ENCODE results near the gene ACER3.
"Not testable (repeated sequence)": the region's sequence is repeated elsewhere in the genome, so short reads cannot be mapped to it uniquely, and the experiment has no call there.

ACER3 gene

GRCh38 chr11:76995081-76995576 is 134.4 kb downstream of the ACER3 start:
- DNase-seq (ENCODE audit: low read depth in 2 of 2) = no peak

GRCh38 chr11:76997512-76997911 is 136.8 kb downstream of the ACER3 start:
- no peak for DNase-seq (ENCODE audit: low read depth in 2 of 2)

GRCh38 chr11:76999597-76999996 is 138.9 kb downstream of the ACER3 start:
- DNase-seq (ENCODE audit: low read depth in 2 of 2) = no peak

DNA sequence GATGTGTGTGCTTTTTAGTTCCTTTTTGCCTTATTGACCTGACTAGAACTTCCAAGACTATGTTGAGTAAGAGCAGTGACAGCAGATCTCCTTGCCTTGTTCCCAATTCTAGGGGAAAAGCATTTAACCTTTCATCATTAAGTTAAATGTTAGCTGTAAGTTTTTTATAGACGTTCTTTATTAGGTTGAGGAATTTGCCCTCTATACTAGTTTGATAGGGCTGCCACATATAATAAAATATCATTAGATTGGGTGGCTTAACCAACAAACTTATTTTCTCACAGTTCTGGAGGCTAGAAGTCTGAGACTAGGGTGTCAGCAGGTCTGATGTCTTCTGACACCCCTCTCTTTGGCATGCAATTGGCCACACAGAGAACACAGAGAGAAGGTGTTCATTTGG is 140.9 kb downstream of the ACER3 start:
- DNase-seq (ENCODE audit: low read depth in 2 of 2) = no peak

- no peak for DNase-seq (ENCODE audit: low read depth in 2 of 2)
These were observed 142.1 kb downstream of the ACER3 start for GRCh38 chr11:77002776-77003175.

DNA sequence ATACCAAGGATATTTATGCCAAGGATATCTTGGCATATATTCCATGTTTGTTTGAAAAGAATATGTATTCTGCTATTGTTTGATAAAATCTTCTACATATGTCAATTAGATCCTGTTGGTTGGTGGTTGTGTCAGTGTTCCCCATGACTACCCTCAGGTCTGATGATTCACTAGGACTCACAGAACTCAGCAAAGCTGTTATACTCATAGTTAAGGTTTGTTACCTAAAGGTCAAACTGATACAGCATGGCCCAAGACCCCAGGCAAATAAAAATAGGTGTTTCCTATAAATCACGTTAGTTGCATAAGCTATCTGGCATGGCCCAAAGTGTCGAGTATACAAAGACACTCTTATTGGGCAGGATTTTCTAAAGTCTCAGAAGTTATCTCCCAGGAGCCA is 143.2 kb downstream of the ACER3 start:
- no peak for DNase-seq (ENCODE audit: low read depth in 2 of 2)

DNA sequence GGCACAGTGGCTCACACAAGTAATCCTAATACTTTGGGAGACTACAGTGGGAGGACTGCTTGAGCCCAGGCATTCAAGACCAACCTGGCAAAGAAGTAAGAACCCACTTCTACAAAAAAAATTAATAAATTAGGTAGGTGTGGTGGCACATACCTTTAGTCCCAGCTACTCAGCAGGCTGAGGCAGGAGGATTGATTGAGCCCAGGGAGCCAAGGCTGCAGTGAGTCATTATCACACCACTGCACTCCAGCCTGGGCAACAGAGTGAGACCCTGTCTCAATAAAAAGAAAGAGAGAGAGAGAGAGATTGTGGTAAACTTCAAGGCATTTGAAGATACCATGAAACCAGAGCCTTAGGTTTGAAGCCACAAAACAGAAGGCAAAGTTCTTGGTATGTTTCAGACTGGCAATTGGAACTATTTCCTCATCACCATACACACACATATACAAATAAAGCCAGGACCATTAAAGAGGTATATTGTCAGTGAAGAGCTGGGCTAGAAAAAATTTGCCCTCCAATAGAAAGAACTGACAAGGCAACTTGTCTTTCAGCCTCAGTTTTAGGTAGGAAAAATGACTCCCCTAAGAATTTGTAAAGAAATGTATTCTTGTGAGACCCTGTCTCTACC is 148.9 kb downstream of the ACER3 start:
- no peak for DNase-seq (ENCODE audit: low read depth in 2 of 2)

GRCh38 chr11:77014669-77015068 is 154.0 kb downstream of the ACER3 start:
- no peak for DNase-seq (ENCODE audit: low read depth in 2 of 2)

- not testable (repeated sequence) for DNase-seq (ENCODE audit: low read depth in 2 of 2)
These were observed 157.7 kb downstream of the ACER3 start for GRCh38 chr11:77018396-77018924.

- DNase-seq (ENCODE audit: low read depth in 2 of 2) = no peak
These were observed 159.4 kb downstream of the ACER3 start for GRCh38 chr11:77019976-77020595.

DNA sequence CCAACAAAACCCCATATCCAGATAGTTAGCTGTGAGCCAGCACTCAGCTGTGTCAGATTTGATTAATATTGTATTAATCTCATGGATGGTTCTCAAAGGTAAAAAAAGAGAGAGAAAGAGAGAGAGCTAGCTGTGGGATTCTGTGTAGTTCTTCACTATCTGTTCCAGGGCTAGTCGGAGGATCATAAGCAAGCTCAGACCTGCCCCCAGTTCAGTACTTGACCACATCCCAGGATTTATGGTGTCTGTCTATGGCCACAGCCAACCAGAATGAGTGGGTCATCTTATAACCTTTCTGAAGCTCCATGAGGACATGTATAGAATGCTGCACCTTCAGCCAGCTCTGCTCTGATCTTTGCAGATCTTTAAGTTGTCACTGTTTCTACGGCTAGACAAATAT is 160.0 kb downstream of the ACER3 start:
- no peak for DNase-seq (ENCODE audit: low read depth in 2 of 2)

- no peak for DNase-seq (ENCODE audit: low read depth in 2 of 2)
These were observed 164.0 kb downstream of the ACER3 start for GRCh38 chr11:77024745-77025144.

DNA sequence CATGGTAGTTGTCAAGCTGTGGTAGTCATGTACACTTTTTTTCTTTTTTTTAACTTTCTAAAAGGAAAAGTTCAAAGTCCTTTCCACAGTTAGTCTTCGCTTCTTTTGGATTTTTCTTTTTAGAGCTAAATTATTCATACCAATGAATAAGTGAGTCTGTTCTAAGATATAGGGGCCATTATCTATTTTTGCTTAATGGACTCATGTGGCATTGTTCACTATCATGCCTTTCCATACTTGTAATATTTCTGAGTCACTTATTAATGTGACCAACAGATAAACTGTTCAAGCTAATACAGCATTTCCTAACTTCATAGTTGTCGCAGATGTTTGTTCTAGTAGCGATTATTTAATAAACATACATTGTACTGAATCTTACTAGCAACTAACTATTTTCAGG is 165.5 kb downstream of the ACER3 start:
- DNase-seq (ENCODE audit: low read depth in 2 of 2) = no peak

DNA sequence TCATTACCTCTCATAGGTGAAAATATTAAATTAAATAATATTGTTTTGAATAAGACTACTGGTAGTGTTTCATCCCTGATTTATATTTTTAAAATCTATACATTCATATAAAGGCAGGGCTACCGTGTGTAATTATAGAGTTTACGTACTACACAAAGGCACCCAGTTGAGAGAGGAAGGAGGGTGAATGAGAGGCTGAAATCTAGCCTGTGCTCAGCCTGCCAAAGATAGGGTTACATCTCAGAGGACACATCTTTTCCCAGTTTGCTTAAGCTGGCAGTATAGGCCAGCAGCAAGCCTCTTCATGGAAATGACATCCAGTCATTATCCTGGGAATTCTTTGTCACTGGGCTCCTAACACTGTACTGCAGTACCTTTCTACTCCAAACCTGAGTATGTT is 166.0 kb downstream of the ACER3 start:
- DNase-seq (ENCODE audit: low read depth in 2 of 2) = no peak

- DNase-seq (ENCODE audit: low read depth in 2 of 2) = no peak
These were observed 166.6 kb downstream of the ACER3 start for GRCh38 chr11:77027275-77027674.

DNA sequence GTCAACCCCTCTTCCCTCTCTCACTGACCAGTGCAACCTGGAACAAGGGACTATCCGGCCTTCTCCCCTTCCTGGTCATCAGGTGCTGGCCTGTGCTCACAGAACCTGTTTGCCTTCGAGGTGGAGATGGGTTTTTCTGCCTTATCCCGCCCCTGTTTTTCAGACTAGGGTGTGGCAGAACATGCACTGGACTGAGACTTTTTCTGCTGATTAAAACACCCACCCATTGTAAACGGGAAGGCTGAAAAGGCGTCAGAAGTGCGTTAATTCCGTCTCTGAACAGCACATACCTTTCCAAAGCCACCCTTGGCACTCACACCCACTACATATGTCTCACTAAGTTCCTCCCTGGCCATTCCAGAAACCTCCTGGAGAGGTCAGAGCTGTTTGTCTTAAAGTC is 169.1 kb downstream of the ACER3 start:
- DNase-seq (ENCODE audit: low read depth in 2 of 2) = no peak

DNA sequence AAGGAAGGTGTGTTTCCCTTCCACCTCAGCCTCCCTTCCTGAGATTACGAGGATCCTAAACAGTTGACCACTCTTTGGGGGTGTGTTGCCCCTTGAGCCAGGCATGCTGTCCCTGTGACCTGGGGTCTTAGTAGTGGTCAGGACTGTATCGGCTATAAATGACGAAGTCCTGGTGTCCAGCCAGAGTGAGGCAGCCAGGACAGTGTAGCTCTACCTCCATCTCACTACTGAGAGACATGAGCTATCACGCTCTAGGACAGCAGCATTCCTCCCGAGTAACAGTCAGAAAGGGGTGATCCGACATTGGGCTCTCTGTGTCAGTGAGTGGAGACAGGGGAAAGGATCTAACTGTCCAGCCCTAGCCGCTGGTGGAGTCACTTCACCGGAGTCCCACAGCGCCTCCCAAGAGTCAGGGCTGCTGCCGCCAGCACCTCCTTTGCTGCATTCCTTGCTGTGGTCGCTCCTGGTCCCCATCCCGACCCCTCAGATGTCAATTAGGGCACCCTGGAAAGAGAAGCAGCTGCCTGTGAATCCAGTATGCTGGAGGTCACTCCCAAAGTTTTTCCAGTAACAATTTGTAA is 170.2 kb downstream of the ACER3 start:
- DNase-seq (ENCODE audit: low read depth in 2 of 2) = no peak

GRCh38 chr11:77031599-77031998 is 170.9 kb downstream of the ACER3 start:
- no peak for DNase-seq (ENCODE audit: low read depth in 2 of 2)

- no peak for DNase-seq (ENCODE audit: low read depth in 2 of 2)
These were observed 174.3 kb downstream of the ACER3 start for GRCh38 chr11:77035039-77035438.

DNA sequence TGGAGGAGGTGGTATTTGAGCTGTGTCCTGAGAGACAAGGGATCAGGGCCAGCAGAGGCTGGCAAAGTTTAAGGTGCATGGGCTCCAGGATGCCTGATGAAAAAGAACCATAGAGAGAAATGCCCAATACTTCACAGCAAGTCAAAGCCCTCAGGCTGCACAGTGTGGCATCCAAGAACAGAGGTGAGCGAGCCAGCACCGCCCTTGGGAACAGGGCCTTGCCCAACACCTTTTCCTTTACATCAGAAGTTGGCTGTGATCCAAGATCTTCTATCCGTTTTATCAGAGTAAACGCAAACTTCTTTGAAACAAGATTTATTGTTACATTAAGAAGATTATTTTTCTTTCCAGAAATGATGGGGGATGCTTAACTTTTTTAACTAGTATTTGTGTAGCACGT is 174.9 kb downstream of the ACER3 start:
- no peak for DNase-seq (ENCODE audit: low read depth in 2 of 2)

- no peak for DNase-seq (ENCODE audit: low read depth in 2 of 2)
These were observed 175.7 kb downstream of the ACER3 start for GRCh38 chr11:77036398-77036797.

GRCh38 chr11:77037057-77037456 is 176.3 kb downstream of the ACER3 start:
- no peak for DNase-seq (ENCODE audit: low read depth in 2 of 2)

Measured in stimulated activated CD8-positive, alpha-beta memory T cell treated with anti-CD3 and anti-CD28 coated beads, Interleukin-15, amount 100 ng/mL, for 4 hours (primary cell).